H9 (cell line): ENCODE measurements around the gene TRPT1. TPM values are rescaled to one million over a fixed set of nuclear protein-coding genes. Genes with fewer than 3 reads are reported as not detected.

Experiments used
- DNase-seq: peaks from one replicate; pipeline ENCODE4 v3.0.0-alpha.2; 2017
- H2AFZ ChIP-seq: one replicate; pipeline ENCODE4 v1.6.1; 2013; ENCODE audit warnings: mild to moderate bottlenecking, low read length, control low read depth, moderate library complexity
- H2AK5ac ChIP-seq: 2 replicates; pipeline ENCODE4 v1.6.1; 2013; ENCODE audit warnings: low read length, control low read depth, mixed read lengths; ENCODE audit not compliant: insufficient read length
- H2BK120ac ChIP-seq: one replicate; pipeline ENCODE4 v1.6.1; 2013; ENCODE audit warnings: low read depth, mild to moderate bottlenecking, low read length, control low read depth, inconsistent platforms; ENCODE audit not compliant: poor library complexity, severe bottlenecking
- H2BK12ac ChIP-seq: 2 replicates; pipeline ENCODE4 v1.6.1; 2013; ENCODE audit warnings: low read length, control low read depth, mixed read lengths, low read depth; ENCODE audit not compliant: insufficient read length
- H2BK15ac ChIP-seq: 2 replicates; pipeline ENCODE4 v1.6.1; 2013; ENCODE audit warnings: low read depth, low read length, control low read depth
- H2BK20ac ChIP-seq: one replicate; pipeline ENCODE4 v1.6.1; 2013; ENCODE audit warnings: low read depth, mild to moderate bottlenecking, low read length, control low read depth, inconsistent platforms; ENCODE audit not compliant: poor library complexity, severe bottlenecking
- H2BK5ac ChIP-seq: 2 replicates; pipeline ENCODE4 v1.6.1; 2013; ENCODE audit warnings: low read length, control low read depth, mixed read lengths; ENCODE audit not compliant: insufficient read length
- H3K14ac ChIP-seq: 2 replicates; pipeline ENCODE4 v1.6.1; 2013; ENCODE audit warnings: low read length, control low read depth; ENCODE audit not compliant: insufficient read depth
- H3K18ac ChIP-seq: 2 replicates; pipeline ENCODE4 v1.6.1; 2013; ENCODE audit warnings: low read depth, mild to moderate bottlenecking, mixed read lengths, low read length, control low read depth; ENCODE audit not compliant: insufficient read length
- H3K23ac ChIP-seq: 2 replicates; pipeline ENCODE4 v1.6.1; 2013; ENCODE audit warnings: low read length, control low read depth, mixed read lengths, low read depth; ENCODE audit not compliant: insufficient read length
- H3K23me2 ChIP-seq: 2 replicates; pipeline ENCODE4 v1.6.1; 2013; ENCODE audit warnings: low read depth, mild to moderate bottlenecking, mixed read lengths, low read length, control low read depth; ENCODE audit not compliant: insufficient read length, poor library complexity, severe bottlenecking
- H3K27ac ChIP-seq: 2 replicates; pipeline ENCODE4 v1.5.1; 2013; ENCODE audit warnings: low read length, control low read depth, mixed read lengths, low read depth; ENCODE audit not compliant: insufficient read length
- H3K27me3 ChIP-seq: 2 replicates; pipeline ENCODE4 v1.6.1; 2013; ENCODE audit warnings: low read length, control low read depth, inconsistent platforms; ENCODE audit not compliant: insufficient read depth
- H3K4ac ChIP-seq: 2 replicates; pipeline ENCODE4 v1.6.1; 2013; ENCODE audit warnings: low read depth, mild to moderate bottlenecking, control low read depth, inconsistent platforms, low read length, moderate library complexity
- H3K4me1 ChIP-seq: 2 replicates; pipeline ENCODE4 v1.6.1; 2013; ENCODE audit warnings: low read length, control low read depth, inconsistent platforms; ENCODE audit not compliant: insufficient read depth
- H3K4me2 ChIP-seq: 2 replicates; pipeline ENCODE4 v1.6.1; 2013; ENCODE audit warnings: low read length, control low read depth, mixed read lengths; ENCODE audit not compliant: insufficient read length, insufficient read depth
- H3K56ac ChIP-seq: 2 replicates; pipeline ENCODE4 v1.6.1; 2013; ENCODE audit warnings: low read depth, mild to moderate bottlenecking, mixed read lengths, low read length, control low read depth; ENCODE audit not compliant: insufficient read length
- H3K79me1 ChIP-seq: 2 replicates; pipeline ENCODE4 v1.6.1; 2013; ENCODE audit warnings: low read depth, mild to moderate bottlenecking, moderate library complexity, low read length, control low read depth, inconsistent platforms; ENCODE audit not compliant: insufficient read depth, poor library complexity, severe bottlenecking
- H3K79me2 ChIP-seq: 2 replicates; pipeline ENCODE4 v1.6.1; 2013; ENCODE audit warnings: low read length, control low read depth, inconsistent platforms; ENCODE audit not compliant: insufficient read depth
- H3K9ac ChIP-seq: 2 replicates; pipeline ENCODE4 v1.6.1; 2013; ENCODE audit warnings: low read length, control low read depth, mixed read lengths; ENCODE audit not compliant: insufficient read length; ENCODE audit errors: extremely low read depth
- H3K9me3 ChIP-seq: one replicate; pipeline ENCODE4 v1.6.1; 2013; ENCODE audit warnings: low read depth, low read length, inconsistent platforms; ENCODE audit not compliant: control insufficient read depth
- H3T11ph ChIP-seq: one replicate; pipeline ENCODE4 v1.6.1; 2013; ENCODE audit warnings: mild to moderate bottlenecking, low read length, control low read depth, inconsistent platforms
- H4K20me1 ChIP-seq: one replicate; pipeline ENCODE4 v1.6.1; 2013; ENCODE audit not compliant: control insufficient read depth, insufficient read length, insufficient read depth
- H4K5ac ChIP-seq: 2 replicates; pipeline ENCODE4 v1.6.1; 2013; ENCODE audit warnings: low read depth, mild to moderate bottlenecking, mixed read lengths, low read length, control low read depth; ENCODE audit not compliant: insufficient read length
- H4K8ac ChIP-seq: replicated peaks from 2 replicates; pipeline ENCODE4 v1.6.1; 2013; ENCODE audit warnings: low read length, control low read depth, mixed read lengths, low read depth; ENCODE audit not compliant: insufficient read length
- H4K91ac ChIP-seq: 2 replicates; pipeline ENCODE4 v1.6.1; 2013; ENCODE audit warnings: low read depth, mild to moderate bottlenecking, moderate library complexity, mixed read lengths, low read length, control low read depth; ENCODE audit not compliant: insufficient read length
- H3K27ac Mint-ChIP-seq, 3 experiments: 2 replicates in 2 of 3; 3 replicates in 1 of 3; pipeline ENCODE4 v1.8.0; 2020 to 2021; ENCODE audit warnings: mixed read lengths in 3 of 3, mild to moderate bottlenecking in 1 of 3, moderate library complexity in 1 of 3
- H3K27me3 Mint-ChIP-seq: 2 replicates; pipeline ENCODE4 v1.8.0; 2021; ENCODE audit warnings: low read depth, mild to moderate bottlenecking, moderate library complexity, mixed read lengths
- H3K36me3 Mint-ChIP-seq, 3 experiments: 2 replicates in 2 of 3; 3 replicates in 1 of 3; pipeline ENCODE4 v1.8.0; 2020 to 2021; ENCODE audit warnings: low read depth in 3 of 3, mixed read lengths in 3 of 3; ENCODE audit not compliant: insufficient read depth in 1 of 3
- H3K4me1 Mint-ChIP-seq, 2 experiments: 2 replicates each; pipeline ENCODE4 v1.8.0; 2020; ENCODE audit warnings: mixed read lengths in 2 of 2
- H3K4me3 Mint-ChIP-seq, 2 experiments: 2 replicates in 1 of 2; 3 replicates in 1 of 2; pipeline ENCODE4 v1.8.0; 2020 to 2021; ENCODE audit warnings: mild to moderate bottlenecking in 2 of 2, mixed read lengths in 2 of 2, moderate library complexity in 1 of 2
- H3K9me3 Mint-ChIP-seq, 2 experiments: 2 replicates in 1 of 2; 3 replicates in 1 of 2; pipeline ENCODE4 v1.8.0; 2020; ENCODE audit warnings: mild to moderate bottlenecking in 2 of 2, mixed read lengths in 2 of 2, moderate library complexity in 1 of 2
- WGBS: extraction: QIAGEN DNeasy Blood & Tissue Kit; methylation state at CpG from one replicate; pipeline ENCODE4 v1.1.7; 2013; ENCODE audit warnings: missing lambda C conversion rate, low lambda C conversion rate, mixed read lengths; ENCODE audit not compliant: insufficient read length; ENCODE audit errors: extremely low coverage; 5-methylcytosine and 5-hydroxymethylcytosine counted together
- total RNA-seq: library from RNA; stranded (reverse); gene quantifications from 2 replicates; pipeline ENCODE4 v1.2.1, GENCODE V29; 2021
- TF ChIP-seq, protein P1 (sequence below): fragments of 200-600 bp; sonication (generic); conservative IDR thresholded peaks from 3 replicates; pipeline ENCODE4 v1.8.0; 2021; ENCODE audit warnings: antibody characterized with exemption, mild to moderate bottlenecking

Gene TRPT1
- total RNA-seq, 1 experiment from 2014 or later = 33.6 TPM

DNA sequence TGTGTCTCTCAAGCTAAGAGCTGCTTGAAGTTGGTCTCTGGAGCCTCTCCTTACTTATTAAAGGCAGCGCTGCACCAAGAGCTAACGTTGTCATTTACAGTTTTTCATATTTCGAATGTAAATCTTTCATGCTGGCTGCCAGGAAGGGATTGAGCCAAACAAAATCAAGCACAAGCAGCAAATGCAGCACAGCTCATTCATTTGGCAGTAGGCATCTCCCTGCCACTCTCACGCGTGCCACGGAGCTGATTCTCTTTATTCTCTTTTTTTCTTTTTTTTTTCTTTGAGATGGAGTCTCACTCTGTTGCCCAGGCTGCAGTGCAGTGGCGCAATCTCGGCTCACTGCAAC is 7.0 kb upstream of the TRPT1 start:
- H3K27ac ChIP-seq = no peak overlapping the region
- H3K36me3 Mint-ChIP-seq = peaks cover 3 to 13% (median 5%) of the 10 kb centered on the region in 3 experiments; a peak in 4 of 7 replicates
- no peak overlapping the region for H3K56ac ChIP-seq
- H2BK120ac ChIP-seq = no peak overlapping the region
- H4K91ac ChIP-seq = no peak overlapping the region
- DNase-seq = no peak
- TF ChIP-seq, protein P1, sequence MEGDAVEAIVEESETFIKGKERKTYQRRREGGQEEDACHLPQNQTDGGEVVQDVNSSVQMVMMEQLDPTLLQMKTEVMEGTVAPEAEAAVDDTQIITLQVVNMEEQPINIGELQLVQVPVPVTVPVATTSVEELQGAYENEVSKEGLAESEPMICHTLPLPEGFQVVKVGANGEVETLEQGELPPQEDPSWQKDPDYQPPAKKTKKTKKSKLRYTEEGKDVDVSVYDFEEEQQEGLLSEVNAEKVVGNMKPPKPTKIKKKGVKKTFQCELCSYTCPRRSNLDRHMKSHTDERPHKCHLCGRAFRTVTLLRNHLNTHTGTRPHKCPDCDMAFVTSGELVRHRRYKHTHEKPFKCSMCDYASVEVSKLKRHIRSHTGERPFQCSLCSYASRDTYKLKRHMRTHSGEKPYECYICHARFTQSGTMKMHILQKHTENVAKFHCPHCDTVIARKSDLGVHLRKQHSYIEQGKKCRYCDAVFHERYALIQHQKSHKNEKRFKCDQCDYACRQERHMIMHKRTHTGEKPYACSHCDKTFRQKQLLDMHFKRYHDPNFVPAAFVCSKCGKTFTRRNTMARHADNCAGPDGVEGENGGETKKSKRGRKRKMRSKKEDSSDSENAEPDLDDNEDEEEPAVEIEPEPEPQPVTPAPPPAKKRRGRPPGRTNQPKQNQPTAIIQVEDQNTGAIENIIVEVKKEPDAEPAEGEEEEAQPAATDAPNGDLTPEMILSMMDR = no peak
- no peak overlapping the region for H3K27ac Mint-ChIP-seq
- no peak overlapping the region for H3K18ac ChIP-seq
- peaks cover 20% of the 10 kb centered on the region for H3K27me3 Mint-ChIP-seq
- no peaks in the 10 kb centered on the region for H3K79me1 ChIP-seq
- H4K5ac ChIP-seq = no peak overlapping the region
- no peak overlapping the region for H2BK5ac ChIP-seq
- H3K27me3 ChIP-seq = no peaks in the 10 kb centered on the region; the same call in 1 of the 2 replicates
- WGBS = no CpG with 5 or more reads among the region's 8 CpGs
- H3K9me3 Mint-ChIP-seq = no peaks in the 10 kb centered on the region
- H4K20me1 ChIP-seq = no peaks in the 10 kb centered on the region
- no peak overlapping the region for H3T11ph ChIP-seq
- no peak overlapping the region for H2AK5ac ChIP-seq
- H3K4me1 ChIP-seq = 0 out of 2 replicates have a peak, but pooled peaks cover 3% of the 10 kb centered on the region
- H2BK15ac ChIP-seq = no peak overlapping the region
- no peaks in the 10 kb centered on the region for H3K9me3 ChIP-seq
- no peak overlapping the region for H3K14ac ChIP-seq
- H3K4me1 Mint-ChIP-seq = peaks cover 18 to 29% of the 10 kb centered on the region in 2 experiments
- H2BK12ac ChIP-seq = no peak overlapping the region
- H3K4me3 Mint-ChIP-seq = peak overlapping the region; percentile 67 to 81; a peak in 3 of 5 replicates
- H3K4ac ChIP-seq = no peak overlapping the region
- no peak overlapping the region for H2AFZ ChIP-seq
- H3K79me2 ChIP-seq = no peaks in the 10 kb centered on the region
- H2BK20ac ChIP-seq = no peak overlapping the region
- H3K23ac ChIP-seq = no peak overlapping the region
- no peak overlapping the region for H4K8ac ChIP-seq
- H3K23me2 ChIP-seq = peaks cover 21% of the 10 kb centered on the region
- no peak overlapping the region for H3K9ac ChIP-seq
- H3K4me2 ChIP-seq = no peak overlapping the region
